GM23248 (cell line): ENCODE data around the gene NHEJ1.

Experiments used
- EZH2 ChIP-seq: fragments of 200-600 bp; sonication (generic); IDR thresholded peaks from 2 replicates; pipeline ENCODE4 v1.6.1; 2018; ENCODE audit warnings: antibody characterized with exemption, mild to moderate bottlenecking; ENCODE audit not compliant: insufficient read depth, poor library complexity, severe bottlenecking
- EZH2phosphoT487 ChIP-seq: fragments of 200-600 bp; sonication (generic); IDR thresholded peaks from 2 replicates; pipeline ENCODE4 v1.6.1; 2018; ENCODE audit warnings: antibody characterized with exemption, moderate library complexity, mild to moderate bottlenecking, low read depth; ENCODE audit not compliant: insufficient read depth

DNA sequence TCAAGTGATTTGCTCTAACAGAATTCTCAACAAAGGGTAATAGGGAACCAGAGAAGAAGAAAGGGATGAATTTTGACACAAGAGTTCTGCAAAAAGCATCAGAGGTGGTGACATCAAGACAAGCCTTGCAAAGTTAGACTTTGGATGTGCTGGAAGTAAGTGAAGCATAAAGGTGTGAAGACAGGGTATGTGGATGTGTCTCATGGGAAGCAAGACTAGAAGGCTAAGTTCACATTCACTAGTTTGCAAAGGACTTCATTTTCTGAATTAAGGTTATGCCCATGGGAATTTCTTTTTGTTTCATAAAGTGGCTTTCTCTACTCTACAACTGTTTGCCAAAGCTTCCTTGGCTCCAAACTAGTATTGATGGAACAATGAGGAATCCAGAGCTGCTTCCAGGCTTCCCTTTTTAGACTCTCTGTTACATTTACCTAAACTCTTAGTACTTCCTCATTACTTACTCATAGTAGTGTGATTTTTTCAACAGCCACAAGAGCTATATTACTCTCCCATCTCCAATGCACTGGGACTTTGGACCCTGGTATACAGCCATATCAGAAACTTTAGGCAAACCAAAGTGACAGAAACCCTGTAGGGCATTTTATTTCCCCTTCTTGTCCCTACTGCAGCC is 78.8 kb downstream of the NHEJ1 start:
- TF ChIP-seq EZH2 (no peak), EZH2phosphoT487 (no peak)
